HG03469 (cell line): Measurements from ENCODE around the gene TNP1.

ENCODE experiments used
- ATAC-seq: cut with Tn5 transposase; IDR thresholded peaks from one replicate; pipeline ENCODE4 v1.9.1; 2021; ENCODE audit warnings: mild to moderate bottlenecking, moderate library complexity, moderate number of reproducible peaks; ENCODE audit not compliant: unreplicated experiment

Gene TNP1

DNA sequence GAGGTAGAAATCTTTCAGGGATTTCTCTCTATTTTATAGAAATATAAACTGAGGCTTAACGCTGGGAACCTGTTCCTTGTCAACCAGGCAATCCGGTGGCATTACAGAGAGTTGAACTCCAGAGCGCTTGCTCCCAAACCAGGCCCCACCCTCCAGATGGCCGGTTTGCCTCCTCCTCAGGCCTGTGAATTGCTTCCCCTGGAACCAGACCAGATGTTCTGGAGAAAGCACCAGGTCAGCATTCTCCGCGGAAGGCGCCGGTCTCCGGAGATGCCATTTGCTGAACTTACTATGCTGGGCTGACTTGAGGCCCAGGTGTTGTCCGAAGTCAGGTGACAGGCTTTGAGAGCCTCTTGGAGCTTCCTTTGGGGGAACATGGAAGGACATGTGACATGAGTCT, 17.2 kb downstream of the TNP1 start:
- ATAC-seq: no peak

DNA sequence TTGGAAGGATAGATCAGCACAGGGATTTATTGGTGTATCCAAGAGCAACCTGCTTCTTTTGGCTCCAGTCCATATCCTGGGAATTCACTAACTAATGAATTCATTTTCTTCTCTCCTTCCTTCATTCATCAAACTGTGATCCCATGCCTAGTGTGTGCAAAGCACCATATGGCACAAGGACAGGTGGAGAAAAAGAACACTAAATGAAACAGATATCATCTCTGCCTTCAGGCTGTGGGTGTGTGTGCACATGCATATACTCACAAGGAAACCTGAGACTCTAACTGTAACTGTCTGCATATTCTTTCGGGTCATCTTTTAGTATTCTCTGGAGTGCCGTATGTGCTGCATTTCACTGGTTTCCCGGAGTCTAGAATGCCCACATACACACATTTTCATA, 20.2 kb downstream of the TNP1 start:
- no peak for ATAC-seq

GRCh38 chr2:216838151-216838550, 21.7 kb downstream of the TNP1 start:
- ATAC-seq: no peak

DNA sequence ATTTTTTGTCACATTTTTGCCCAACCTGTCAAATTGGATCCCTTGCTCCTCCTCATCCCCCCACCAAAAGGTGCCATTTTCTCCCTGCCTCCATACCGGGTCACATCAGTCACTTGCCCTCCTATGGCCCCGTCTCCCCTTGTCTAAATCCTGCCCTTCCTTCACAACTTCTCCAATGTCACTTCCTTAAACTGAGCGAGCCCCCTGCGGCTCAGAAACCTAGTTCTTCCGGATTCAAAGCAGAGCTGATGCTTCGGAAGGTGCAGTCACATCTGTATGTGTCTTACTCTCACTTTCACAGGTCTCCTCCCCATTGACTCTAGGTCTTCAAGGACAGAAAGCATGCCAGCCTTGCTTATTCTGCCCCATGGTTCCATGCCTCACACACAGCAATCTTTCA, 22.1 kb downstream of the TNP1 start:
- no peak for ATAC-seq

DNA sequence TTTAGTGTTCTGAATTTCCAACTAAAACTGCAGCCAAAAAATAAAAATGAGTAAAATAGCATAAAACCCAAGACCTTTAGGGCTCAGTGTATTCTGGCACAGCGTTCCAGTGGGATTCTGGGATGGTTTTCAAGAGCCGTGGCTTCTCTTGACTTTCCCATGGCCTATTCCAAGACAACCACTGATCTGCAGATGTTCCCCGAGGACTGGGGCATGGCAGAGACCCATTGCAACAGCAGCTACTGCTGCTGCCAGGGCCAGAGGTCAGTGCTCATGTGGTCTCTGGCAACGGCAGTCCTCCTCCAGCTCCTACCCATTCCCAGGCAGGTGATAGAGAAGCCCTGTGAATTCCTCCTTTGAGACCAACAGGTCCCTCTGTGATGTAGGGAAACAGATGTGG, 26.8 kb downstream of the TNP1 start:
- no peak for ATAC-seq

DNA sequence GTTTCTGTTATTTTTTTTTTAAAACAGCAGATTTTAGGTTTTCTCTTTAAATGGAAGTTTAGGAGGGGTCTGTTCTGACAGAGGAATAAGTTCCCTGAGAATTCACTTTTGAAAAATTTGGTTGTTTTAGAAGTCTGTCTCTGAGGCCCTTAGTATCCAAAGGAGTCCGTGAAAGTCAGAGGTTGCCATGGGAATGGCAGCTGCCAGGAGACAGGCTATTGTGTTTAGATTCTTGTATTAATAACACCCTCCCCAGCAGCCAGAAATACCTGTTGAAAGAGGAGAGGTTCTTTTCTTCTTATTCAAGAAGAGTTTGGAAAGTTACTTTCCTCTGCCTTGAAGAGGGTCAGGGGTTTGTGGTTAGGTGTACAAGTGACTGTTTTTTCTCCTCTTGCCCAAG, 29.5 kb downstream of the TNP1 start:
- no peak for ATAC-seq

DNA sequence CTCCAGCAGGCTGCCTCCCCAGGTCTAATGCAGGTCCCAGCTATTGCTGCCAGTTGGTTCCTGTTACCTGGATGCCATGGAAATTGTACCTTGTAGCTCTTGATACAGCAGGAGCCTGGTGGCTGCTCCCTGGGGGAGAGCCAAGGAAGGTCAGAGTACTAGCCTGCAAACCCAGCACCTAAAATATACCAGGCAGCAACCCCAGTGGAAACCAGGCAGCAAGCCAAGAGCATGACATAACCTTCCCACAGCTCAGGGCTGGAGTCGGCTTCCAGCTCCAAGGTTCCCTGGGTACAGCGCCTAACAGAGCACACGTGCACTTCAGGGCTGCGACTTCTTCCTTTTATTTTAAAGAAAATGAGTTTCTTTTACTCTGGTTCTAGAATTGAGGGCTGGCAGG, 30.3 kb downstream of the TNP1 start:
- ATAC-seq: no peak

DNA sequence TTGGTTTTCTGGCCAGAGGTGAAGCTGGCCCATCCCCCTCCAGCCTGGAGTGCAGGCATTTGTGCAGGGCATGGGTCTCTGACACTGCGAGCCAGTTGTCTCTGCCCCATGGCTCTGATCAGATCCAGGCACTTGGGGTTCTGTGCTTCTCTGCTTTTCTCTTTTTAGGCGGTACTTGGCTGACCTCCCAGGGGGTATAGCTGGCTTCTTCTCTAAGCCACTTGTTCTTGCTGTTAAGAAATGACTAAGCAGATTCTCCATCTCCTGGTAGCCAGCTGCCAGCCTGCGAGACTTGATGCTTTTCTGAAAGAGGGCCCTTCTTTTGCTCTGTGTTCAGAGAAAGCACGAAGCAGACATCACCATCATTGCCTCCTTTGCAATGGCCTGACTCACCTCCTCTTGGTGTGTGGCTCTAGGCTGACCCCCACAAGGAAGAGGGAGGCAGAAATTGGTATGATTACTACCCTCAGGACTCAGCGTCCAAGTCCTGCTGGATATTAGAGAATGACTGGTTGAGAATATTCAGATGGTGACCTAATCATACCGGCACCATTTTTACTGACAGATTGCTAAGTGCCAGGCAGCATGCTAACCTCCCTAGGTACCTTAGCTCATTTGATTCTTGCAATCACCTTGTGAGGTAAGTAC, 32.7 kb downstream of the TNP1 start:
- no peak for ATAC-seq

DNA sequence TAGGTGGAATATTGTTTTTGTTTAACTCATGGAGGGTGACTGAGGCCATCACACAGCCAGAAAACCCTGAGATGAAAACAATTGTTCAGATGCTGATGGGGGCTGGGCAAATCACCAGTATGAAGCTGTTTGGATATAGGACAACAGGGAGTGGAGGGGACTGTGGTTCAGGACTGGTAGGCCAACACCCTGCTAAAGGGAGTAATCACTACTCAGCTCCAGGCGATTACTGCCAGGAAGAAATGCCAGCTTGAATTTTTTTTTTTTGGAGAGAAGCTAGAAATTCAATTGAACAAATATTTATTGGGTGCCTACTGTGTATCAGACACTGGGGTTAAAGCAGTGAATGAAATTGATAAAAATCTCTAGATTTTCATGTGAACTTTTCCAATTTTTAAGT, 37.4 kb downstream of the TNP1 start:
- ATAC-seq: no peak

DNA sequence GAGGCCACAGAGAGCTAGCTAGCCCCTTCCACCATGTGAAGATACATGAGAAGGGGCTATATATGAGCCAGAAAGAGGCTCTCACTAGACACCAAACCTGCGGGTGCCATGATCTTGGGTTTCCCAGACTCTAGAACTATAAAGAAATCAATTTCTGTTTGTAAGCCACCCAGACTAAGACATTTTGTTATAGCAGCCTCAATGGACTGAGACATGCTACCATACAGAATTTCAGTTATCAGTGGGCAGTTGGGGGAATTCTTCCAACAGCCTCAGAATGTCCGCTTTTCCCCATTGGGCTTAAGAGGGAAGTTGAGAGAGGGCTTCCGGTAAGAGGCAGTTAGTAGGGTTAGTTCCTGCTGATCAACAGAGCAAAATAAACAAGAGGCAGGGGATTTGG, 39.2 kb downstream of the TNP1 start:
- ATAC-seq: no peak

DNA sequence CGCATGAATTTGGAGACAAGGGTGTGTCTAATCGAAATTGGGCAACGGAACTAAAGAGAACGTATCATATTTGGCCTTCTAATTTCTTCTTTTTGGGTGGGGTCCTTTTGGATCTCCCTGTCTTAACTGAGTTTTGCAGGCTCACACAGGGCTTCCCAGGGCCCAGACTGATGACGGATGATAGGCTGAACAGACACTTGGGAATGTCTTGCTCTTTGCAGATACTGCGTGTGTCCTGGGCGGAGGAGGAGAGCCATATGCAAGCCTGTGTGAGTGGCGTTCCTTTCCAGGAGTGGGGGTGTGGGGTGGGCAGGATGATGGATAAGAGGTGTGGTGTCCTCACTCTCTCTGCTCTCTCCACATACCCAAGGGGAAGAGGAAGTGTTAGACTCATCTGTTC, 40.1 kb downstream of the TNP1 start:
- no peak for ATAC-seq

GRCh38 chr2:216819055-216819454, 40.8 kb downstream of the TNP1 start:
- ATAC-seq: no peak

DNA sequence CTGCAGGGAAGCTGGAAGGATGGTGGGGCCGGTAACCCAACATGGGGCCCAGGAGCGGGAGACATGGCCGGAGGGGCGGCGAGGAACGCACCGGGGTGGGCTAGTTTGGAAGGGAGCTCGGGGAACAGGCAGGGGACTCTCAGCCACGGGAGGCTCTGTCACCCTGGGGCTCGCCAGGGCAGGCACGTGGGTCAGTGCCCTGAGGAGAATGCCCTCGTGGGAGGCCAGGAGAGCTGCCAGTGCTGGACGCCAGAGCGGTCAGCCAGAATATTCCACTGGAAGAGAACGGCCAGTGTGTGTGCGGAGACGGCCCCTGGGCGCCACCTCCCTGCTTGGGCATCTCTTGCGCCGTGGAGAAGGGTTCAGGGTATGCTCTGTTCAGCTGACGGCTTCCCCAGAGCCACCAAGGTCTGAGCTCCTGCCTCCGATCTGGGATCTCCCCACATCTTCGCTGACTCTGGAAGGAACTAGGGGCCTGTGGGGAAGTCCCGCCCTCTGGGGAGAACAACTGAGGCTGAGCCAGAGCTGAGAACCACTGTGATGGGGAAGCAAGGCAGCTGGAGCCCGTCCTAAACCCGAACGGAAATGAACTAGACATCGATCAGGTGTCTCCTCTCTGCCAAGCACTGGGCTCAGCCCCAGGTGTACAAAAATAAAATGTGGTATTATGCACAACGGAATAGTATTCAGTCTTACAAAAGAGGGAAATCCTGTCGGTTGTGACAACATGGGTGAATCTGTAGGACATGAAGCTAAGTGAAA, 49.3 kb downstream of the TNP1 start:
- no peak for ATAC-seq
